ENCODE data around the gene ZNF746. TPM values are rescaled to one million over a fixed set of nuclear protein-coding genes. Genes with fewer than 3 reads are reported as not detected.

The ZNF746 gene
- total and polyA plus RNA-seq, 11 donors, result 5.5 to 12.8 (median 7.5) TPM

- DNase-seq (peak in 1 of 5 donors; percentile 36), ATAC-seq (no peak)
- 50 to 64% (median 60%) methylated on average over 4 of the region's 4 CpGs for WGBS, 4 donors
- Histone ChIP-seq H3K27me3 (no peaks in the 10 kb centered on the region), H3K36me3 (no peaks in the 10 kb centered on the region), H3K4me1 (peaks cover 0 to 17% (median 6%) of the 10 kb centered on the region in 12 donors), H3K27ac (no peak overlapping the region), H3K4me3 (no peak overlapping the region), H3K9me3 (peaks cover 0 to 13% (median 6%) of the 10 kb centered on the region in 12 donors)
- intact Hi-C loops (cut with DNase I), result no loop called here
- TF ChIP-seq CTCF (IDR thresholded peaks at IDR 0.05) (no peak), POLR2A (IDR thresholded peaks at IDR 0.05) (no peak)
Measured at GRCh38 chr7:149500910-149501309, 3.3 kb upstream of the ZNF746 start.

GRCh38 chr7:149500201-149500600 is 2.6 kb upstream of the ZNF746 start:
- Histone ChIP-seq H3K4me3 (no peak overlapping the region), H3K27me3 (no peaks in the 10 kb centered on the region), H3K9me3 (peaks cover 0 to 6% (median 1%) of the 10 kb centered on the region in 12 donors), H3K27ac (no peak overlapping the region), H3K36me3 (no peaks in the 10 kb centered on the region), H3K4me1 (peaks cover 0 to 24% (median 13%) of the 10 kb centered on the region in 12 donors)
- intact Hi-C loops (cut with DNase I), result no loop called here
- DNase-seq (no peak), ATAC-seq (no peak)
- TF ChIP-seq CTCF (IDR thresholded peaks at IDR 0.05), result no peak
- TF ChIP-seq POLR2A (IDR thresholded peaks at IDR 0.05), result no peak

- Histone ChIP-seq H3K9me3 (no peaks in the 10 kb centered on the region), H3K27ac (no peak overlapping the region), H3K4me1 (peaks cover 0 to 30% (median 19%) of the 10 kb centered on the region in 12 donors), H3K36me3 (peaks cover 0 to 7% (median 4%) of the 10 kb centered on the region in 9 donors), H3K27me3 (no peaks in the 10 kb centered on the region), H3K4me3 (no peak overlapping the region)
- ATAC-seq (no peak), DNase-seq (no peak)
- intact Hi-C loops (cut with DNase I), result loop anchor here in 5 of 10 donors (2.0 to 10.0 kb wide), 6 partner anchors 77 to 238 kb away; partner anchors contain the start of gene ZNF783 (in 1 of the 5)
- TF ChIP-seq POLR2A (IDR thresholded peaks at IDR 0.05) (no peak), CTCF (IDR thresholded peaks at IDR 0.05) (no peak)
- WGBS, 4 donors, result 84 to 92% (median 88%) methylated on average over 6 of the region's 6 CpGs
Measured at GRCh38 chr7:149498811-149499210, 1.2 kb upstream of the ZNF746 start.

- Histone ChIP-seq H3K27me3 (no peaks in the 10 kb centered on the region), H3K4me3 (peak overlapping the region; percentile 53 to 89 (median 75)), H3K9me3 (no peaks in the 10 kb centered on the region), H3K27ac (peak overlapping the region; percentile 67 to 90 (median 82)), H3K36me3 (peaks cover 0 to 27% (median 23%) of the 10 kb centered on the region in 9 donors), H3K4me1 (peaks cover 0 to 30% (median 19%) of the 10 kb centered on the region in 12 donors)
- ATAC-seq, result peak; percentile 28 to 64 (median 45)
- intact Hi-C loops (cut with DNase I), result loop anchor here in 5 of 10 donors (2.0 to 10.0 kb wide), 6 partner anchors 75 to 234 kb away; partner anchors contain the start of gene ZNF783 (in 2 of the 5)
- 4 to 7% (median 5%) methylated on average over 12 to 51 of the region's 51 CpGs for WGBS, 4 donors
- no peak for TF ChIP-seq CTCF (IDR thresholded peaks at IDR 0.05)
- TF ChIP-seq POLR2A (IDR thresholded peaks at IDR 0.05), result no peak
- peak; percentile 68 to 80 (median 70) for DNase-seq
Measured at GRCh38 chr7:149496642-149497391, 792 bp downstream of the ZNF746 start.

All from heart left ventricle (tissue), 16 donors.